HFF-Myc (cell line): ENCODE data around the gene NCBP2L.

Experiments
- DNase-seq: peaks from one replicate; pipeline ENCODE4 v3.0.0-alpha.2; 2011; ENCODE audit warnings: low read depth; ENCODE audit errors: extremely low read depth
- H3K4me3 ChIP-seq: replicated peaks from 2 replicates; pipeline ENCODE4 v1.5.1; 2011; ENCODE audit warnings: low read depth, mild to moderate bottlenecking, control low read depth, low read length
- TF ChIP-seq, protein P1 (sequence below): IDR thresholded peaks from 2 replicates; pipeline ENCODE4 v1.5.1; 2012; ENCODE audit warnings: mild to moderate bottlenecking, low read depth, low read length, control low read depth; ENCODE audit errors: missing control alignments

NCBP2L gene

DNA sequence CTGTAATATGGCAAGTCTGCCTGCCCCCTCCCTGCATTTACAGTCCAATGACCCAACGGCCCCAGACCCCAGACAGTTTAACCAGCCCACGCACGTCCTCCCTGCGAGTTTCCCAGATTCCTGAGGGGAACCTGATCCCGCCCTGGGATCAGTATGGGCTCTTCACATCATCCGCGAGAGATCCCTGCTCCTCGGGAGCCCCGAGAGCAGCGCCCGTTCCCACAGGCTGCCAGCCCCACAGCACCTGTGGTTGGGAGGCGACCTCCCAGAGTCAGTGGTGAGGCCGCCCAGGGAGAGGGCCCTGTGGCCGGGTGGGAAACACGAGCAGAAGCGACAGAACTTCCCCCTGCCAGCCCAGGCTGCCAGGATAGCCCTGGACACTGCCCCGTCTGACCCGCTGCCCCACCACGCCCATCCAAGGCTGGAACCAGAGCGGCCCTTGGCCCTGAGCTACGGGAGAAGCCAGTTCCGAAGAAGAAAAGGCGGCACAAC is 34.8 kb upstream of the NCBP2L start:
- no peak for DNase-seq
- TF ChIP-seq, protein P1, sequence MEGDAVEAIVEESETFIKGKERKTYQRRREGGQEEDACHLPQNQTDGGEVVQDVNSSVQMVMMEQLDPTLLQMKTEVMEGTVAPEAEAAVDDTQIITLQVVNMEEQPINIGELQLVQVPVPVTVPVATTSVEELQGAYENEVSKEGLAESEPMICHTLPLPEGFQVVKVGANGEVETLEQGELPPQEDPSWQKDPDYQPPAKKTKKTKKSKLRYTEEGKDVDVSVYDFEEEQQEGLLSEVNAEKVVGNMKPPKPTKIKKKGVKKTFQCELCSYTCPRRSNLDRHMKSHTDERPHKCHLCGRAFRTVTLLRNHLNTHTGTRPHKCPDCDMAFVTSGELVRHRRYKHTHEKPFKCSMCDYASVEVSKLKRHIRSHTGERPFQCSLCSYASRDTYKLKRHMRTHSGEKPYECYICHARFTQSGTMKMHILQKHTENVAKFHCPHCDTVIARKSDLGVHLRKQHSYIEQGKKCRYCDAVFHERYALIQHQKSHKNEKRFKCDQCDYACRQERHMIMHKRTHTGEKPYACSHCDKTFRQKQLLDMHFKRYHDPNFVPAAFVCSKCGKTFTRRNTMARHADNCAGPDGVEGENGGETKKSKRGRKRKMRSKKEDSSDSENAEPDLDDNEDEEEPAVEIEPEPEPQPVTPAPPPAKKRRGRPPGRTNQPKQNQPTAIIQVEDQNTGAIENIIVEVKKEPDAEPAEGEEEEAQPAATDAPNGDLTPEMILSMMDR, result no peak
- no peak overlapping the region for H3K4me3 ChIP-seq

DNA sequence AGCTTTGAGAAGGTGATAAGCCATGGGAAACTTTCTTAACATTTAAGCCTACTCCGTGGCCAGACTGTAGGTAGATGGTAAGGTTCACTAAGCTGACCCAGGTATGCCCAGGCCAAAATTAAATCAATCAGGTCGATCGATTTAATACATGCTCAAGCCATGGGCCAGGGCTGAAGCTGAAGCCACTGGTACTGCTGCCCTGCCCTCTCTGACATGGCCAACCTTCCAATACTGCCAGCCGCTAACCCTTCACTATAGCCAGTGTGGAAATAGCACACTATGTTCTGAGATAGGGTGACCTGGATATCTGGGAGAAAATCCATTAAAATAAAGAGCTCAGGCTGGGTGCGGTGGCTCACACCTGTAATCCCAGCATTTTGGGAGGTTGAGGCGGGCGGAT is 33.5 kb upstream of the NCBP2L start:
- DNase-seq, result no peak
- TF ChIP-seq, protein P1, result no peak
- H3K4me3 ChIP-seq, result no peak overlapping the region

DNA sequence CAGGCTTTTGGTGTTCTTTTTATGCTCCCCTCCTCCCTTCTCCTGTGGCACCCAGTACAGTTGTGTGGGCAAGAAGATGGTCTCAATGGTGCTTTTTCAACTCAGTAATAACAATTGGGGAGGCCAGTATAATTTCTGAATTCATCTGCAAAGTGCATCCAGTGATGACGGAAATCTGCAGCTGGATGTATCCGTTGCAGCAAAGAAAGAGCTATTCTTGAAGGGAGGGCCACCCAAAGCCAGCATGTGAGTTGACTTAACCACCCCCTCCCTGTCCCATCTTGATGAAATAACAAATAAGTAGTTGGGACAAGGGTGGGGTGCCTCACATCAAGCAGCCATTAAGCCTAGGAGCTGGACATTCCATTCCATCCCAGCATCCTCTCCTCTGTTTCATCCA is 32.7 kb upstream of the NCBP2L start:
- TF ChIP-seq, protein P1, result no peak
- no peak for DNase-seq
- no peak overlapping the region for H3K4me3 ChIP-seq

DNA sequence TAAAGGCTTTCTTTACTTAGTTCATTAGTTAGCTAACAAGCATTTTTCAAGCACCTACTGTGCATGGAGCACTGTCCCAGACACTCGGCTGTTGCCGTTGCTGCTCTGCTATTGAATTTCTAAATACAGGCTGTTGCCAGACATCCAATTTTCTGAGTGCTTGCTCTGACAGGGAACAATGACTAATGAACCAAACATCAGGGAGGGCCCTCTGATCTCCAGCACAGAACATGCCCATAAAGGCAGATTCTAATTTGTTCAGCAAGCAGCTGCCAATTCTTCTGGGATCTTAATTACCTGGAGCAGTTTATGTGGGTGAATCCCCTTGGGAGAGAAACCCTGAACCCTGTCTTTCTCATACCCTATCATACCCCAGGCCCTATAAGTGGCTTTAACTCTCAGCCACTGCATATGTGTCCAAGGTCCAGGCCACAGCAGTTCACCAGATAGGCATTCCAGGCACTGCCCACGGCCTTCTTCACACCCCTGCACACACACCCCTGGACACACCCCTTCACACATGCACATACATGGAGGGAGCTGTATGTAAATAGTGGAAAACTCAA is 29.9 kb upstream of the NCBP2L start:
- TF ChIP-seq, protein P1, result no peak
- no peak overlapping the region for H3K4me3 ChIP-seq
- DNase-seq, result no peak

DNA sequence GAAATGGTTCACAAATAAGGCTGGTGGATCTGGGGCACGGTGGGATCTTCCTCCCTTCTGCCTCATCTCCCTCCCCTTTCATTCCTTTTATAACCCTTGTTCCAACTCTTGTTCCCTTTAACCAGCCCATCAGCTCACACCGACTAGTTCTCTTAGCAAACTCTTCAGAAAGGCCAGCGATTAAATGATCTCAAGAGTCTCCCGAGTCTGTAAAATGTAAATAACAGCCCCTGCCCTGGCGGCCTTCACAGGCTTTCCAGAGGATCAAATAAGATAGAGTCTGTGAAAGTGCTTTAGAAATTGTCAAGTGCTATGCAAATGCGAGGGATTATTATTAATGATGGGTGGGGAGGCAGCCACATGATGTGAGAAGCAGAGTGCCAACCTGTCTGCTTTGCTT is 29.0 kb upstream of the NCBP2L start:
- H3K4me3 ChIP-seq, result no peak overlapping the region
- DNase-seq, result no peak
- TF ChIP-seq, protein P1, result no peak

DNA sequence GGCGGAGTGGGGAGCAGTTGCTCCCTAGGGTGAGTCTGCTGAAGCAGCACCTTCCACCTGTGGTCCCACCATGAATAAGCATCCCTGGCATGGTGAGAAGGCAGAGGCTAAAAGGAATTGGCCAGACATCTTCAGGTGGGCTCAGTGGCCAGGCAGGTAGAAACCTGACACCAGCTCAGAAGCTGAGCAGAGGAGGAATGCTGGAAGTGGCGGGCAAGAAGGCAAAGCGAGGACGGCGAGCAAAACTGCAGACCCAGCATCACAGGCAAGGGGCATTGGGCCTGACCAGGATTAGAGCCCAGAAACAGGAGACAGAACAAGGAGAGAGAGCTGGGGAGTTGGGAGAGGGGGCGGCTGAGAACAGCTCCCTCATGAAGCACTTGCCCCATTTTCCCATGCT is 27.3 kb upstream of the NCBP2L start:
- TF ChIP-seq, protein P1, result no peak

DNA sequence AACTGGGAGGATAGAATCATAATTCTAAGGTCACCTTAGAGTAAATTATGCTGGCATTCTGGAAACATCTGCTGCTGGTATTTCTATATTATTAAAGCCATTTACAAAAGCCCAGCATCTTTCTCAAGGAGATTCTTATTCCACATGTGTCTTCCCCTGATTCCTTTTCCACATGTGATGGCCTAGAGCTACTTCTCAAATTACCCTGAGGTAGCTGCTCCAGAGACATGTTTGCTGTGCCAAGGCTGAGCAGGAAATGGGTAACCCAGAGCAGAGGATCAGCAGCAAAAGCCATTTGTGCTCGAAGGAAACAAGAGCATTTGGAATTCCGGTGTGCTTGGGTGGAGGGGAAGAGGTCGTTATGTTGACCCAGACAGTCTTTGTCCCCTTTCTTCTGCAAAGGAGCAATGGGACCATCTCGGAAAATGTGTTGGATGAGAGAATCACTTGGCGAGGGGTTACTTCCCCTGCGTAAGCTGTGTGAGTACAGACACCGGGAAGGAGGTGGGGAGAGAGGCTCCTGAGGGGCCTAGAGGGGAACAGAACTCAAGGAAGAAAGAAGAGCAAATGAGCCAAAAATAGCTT is 26.6 kb upstream of the NCBP2L start:
- DNase-seq, result no peak
- TF ChIP-seq, protein P1, result no peak
- no peak overlapping the region for H3K4me3 ChIP-seq

More for the DNA sequence above, 27.3 kb upstream of the NCBP2L start:
- no peak overlapping the region for H3K4me3 ChIP-seq
- no peak for DNase-seq
